Activated naive CD8-positive, alpha-beta T cell (primary cell): ENCODE data around the gene THSD4.

ENCODE experiments used
- H3K27ac Mint-ChIP-seq: one replicate; pipeline ENCODE4 v1.8.0; 2021; ENCODE audit warnings: mixed read lengths
- H3K27me3 Mint-ChIP-seq: one replicate; pipeline ENCODE4 v1.8.0; 2021; ENCODE audit warnings: mixed read lengths
- H3K36me3 Mint-ChIP-seq: one replicate; pipeline ENCODE4 v1.8.0; 2021; ENCODE audit warnings: mixed read lengths
- H3K4me1 Mint-ChIP-seq: one replicate; pipeline ENCODE4 v1.8.0; 2021; ENCODE audit warnings: low read depth, mixed read lengths
- H3K4me3 Mint-ChIP-seq: one replicate; pipeline ENCODE4 v1.8.0; 2021; ENCODE audit warnings: mild to moderate bottlenecking, mixed read lengths
- H3K9me3 Mint-ChIP-seq: one replicate; pipeline ENCODE4 v1.8.0; 2021; ENCODE audit warnings: low read depth, mixed read lengths

THSD4 gene

DNA sequence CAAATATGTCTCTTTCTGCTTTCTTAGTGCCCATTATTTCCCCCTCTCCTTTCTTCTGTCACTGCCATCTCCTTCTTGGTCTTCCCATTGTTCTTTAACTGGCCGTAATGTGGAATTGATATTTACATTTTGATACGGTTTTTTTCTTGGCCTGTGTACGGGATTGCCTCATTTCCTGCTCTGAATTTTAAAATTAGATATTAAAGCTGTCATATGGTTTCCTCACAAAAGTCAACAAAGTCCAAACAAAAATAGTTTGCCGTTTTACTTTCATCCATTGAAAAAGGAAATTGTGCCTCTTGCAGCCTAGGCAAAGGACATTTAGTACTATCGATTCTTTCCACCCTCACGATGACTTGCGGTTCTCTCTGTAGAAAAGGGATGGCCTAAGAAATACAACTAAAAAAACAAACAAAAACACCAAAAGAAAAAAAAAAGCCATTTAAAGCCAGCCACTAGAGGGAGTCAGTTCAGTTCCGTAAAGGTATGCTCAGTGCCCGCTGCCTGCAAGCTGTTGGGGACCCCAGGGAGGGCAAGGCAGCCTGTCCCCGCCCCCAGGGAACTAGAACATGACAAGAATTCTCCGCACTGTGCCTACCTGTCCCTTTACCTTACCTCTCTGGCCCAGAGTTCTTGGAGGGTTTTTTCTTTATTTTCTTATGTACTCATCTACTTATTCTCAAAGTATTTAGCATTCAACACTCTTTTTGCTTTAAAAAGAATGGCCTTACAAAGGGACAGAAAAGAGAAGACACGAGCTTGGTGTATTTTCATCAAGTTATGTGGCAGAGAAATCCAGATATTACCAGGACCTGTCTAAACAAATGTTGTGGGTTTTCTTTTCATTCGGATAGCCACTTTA lies 665.1 kb downstream of the THSD4 start:
- Mint-ChIP-seq H3K4me1 (no peaks in the 10 kb centered on the region), H3K36me3 (no peaks in the 10 kb centered on the region), H3K27ac (no peak overlapping the region), H3K4me3 (no peak overlapping the region), H3K27me3 (peaks cover 4% of the 10 kb centered on the region), H3K9me3 (no peaks in the 10 kb centered on the region)

DNA sequence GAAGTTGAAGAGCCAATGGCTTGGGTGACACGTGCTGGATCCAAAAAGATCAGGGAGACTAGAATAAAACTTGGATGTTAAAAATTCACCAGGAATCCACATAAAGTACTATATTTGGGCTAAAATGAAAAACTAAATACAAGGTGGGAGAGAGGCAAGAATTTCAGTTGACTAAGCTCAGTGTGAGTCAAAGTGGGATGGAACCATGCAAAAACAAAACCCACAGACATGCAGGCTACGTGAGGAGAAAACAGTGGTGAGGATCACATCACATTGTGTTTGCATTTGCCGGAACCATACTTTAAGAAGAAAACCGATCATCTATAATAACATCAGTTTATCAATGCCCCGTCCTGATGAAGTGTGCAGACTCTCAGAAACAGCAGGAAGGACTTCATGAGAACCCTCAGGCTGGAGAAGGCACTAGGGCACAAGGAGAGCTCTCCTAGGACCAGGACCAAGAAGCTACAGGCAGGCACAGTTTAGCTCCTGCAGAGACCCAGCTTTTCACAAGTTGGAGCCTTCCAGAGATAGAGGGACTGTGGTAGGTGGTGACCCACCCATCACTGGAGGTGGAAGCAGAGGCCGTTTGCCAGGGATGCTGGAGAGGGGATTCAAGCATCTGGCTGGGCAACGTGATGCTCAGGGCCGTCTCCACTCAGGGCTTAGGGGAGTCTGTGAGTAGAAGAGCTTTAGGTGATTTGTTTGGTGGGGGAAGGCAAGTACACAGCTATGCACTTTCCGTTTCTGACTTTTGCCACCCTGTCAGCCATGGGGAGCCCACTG lies 666.1 kb downstream of the THSD4 start:
- H3K9me3 Mint-ChIP-seq, result no peaks in the 10 kb centered on the region
- no peak overlapping the region for H3K4me3 Mint-ChIP-seq
- no peaks in the 10 kb centered on the region for H3K36me3 Mint-ChIP-seq
- peaks cover 7% of the 10 kb centered on the region for H3K27me3 Mint-ChIP-seq
- no peak overlapping the region for H3K27ac Mint-ChIP-seq
- no peaks in the 10 kb centered on the region for H3K4me1 Mint-ChIP-seq

DNA sequence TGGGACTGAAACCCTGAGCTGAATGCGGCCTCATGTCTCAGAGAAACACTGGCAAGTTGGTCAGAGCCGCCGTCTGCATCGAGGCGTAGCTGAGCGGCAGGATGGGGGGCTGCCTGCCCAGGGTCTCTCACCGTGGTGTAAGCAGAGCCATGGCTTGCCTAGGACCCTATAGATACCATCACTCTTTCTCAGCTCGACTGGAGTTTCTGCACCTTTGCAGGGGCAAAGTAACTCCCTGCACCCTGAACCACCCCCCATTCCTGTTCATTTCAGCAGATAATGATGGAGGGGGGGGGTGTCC lies 666.6 kb downstream of the THSD4 start:
- Mint-ChIP-seq H3K4me3 (no peak overlapping the region), H3K27me3 (peaks cover 7% of the 10 kb centered on the region), H3K4me1 (no peaks in the 10 kb centered on the region), H3K9me3 (no peaks in the 10 kb centered on the region), H3K36me3 (no peaks in the 10 kb centered on the region), H3K27ac (no peak overlapping the region)

DNA sequence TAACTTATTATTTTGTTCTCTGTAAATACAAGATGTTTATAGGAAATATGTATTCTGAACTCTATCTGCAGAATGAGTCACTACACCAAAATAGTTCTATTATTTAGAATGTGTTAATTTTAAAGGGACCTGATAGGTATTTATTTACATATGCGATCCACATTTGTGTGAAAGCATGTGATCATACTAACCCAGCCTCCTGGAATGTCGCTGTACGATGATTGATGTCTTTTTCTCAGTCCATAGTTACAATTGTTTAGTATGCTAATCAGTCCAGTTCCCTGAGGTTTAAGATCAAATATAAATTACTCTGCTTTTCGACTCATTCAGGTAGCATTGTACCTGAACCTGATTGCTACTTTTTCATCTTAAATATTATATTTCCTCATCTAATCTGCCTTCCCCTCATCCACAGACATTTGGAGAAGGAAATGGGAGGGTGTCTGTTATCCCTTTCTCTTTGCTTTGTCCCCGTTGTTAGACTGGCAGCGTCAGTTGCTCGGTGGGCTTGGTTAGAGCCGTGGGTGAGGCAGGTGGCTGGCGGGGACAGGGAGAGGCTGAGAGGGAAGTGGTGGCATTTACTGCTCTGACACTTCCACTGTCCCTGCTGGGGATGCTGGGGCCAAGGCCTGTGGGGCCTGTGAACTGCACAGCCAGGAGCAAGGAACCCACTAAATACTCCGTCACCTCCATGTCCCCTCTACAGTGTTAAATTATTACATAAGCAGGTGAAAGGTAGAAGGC lies 667.3 kb downstream of the THSD4 start:
- Mint-ChIP-seq H3K4me1 (no peaks in the 10 kb centered on the region), H3K4me3 (no peak overlapping the region), H3K9me3 (no peaks in the 10 kb centered on the region), H3K36me3 (no peaks in the 10 kb centered on the region), H3K27ac (no peak overlapping the region), H3K27me3 (peaks cover 7% of the 10 kb centered on the region)

DNA sequence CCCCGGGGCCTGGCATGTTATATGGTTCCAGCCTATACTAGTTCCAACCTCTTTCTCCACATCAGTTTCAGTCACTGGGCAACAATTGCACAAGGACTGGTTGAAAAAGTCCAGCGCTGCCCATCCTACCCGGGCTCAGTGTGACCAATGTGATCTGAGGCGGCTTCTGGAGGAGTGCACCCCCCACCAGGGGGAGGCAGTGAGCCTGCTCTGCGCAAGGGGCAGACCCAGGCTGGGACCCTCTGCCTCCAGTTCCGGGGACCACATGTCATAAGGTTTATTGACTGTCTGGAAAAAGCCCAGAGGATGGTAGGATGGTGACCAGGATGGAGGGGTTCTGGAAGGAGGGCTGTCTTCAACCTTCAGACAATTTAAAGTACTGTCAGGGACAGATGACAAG lies 669.4 kb downstream of the THSD4 start:
- peaks cover 7% of the 10 kb centered on the region for H3K27me3 Mint-ChIP-seq
- H3K36me3 Mint-ChIP-seq, result no peaks in the 10 kb centered on the region
- H3K27ac Mint-ChIP-seq, result no peak overlapping the region
- no peak overlapping the region for H3K4me3 Mint-ChIP-seq
- no peaks in the 10 kb centered on the region for H3K9me3 Mint-ChIP-seq
- H3K4me1 Mint-ChIP-seq, result no peaks in the 10 kb centered on the region

DNA sequence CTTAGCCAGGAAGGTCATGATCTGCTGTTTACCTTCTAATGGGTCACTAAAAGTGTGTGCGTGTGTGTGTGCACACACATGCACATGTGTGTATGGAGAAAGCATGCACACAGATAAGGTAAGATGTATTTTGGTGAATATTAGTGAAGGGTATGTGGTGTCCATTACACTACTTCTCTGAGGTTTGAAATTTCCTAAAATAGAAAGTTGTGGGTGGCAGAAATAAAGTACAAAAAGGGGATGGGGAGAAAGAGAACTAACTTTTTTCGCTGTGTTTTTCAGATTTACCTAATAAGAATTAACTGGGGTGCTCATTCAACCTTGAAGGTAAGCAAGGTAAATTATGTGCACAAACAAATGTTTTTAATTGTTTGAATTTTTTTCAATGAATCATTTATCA lies 670.7 kb downstream of the THSD4 start:
- Mint-ChIP-seq H3K27ac (no peak overlapping the region), H3K4me3 (no peak overlapping the region), H3K27me3 (peaks cover 7% of the 10 kb centered on the region), H3K9me3 (no peaks in the 10 kb centered on the region), H3K36me3 (no peaks in the 10 kb centered on the region), H3K4me1 (no peaks in the 10 kb centered on the region)

DNA sequence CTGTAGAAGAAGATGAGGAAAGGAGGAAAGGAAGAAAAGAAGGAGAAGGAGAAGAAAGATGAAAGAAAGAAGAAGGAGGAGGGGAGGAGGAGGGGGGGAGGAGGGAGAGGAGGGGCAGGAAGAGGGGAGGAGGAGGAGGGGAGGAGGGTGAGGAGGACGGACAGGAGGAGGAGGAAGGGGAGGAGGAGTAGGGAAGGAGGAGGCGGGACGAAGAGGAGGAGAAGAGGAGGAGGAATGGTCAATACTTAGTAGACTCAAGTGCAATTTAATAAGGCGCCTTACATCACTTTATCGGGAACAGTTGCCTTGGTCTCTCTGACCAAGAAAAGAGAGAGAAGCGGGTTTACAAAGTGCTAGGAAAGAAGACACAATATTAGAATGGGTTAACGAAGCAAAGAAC lies 671.4 kb downstream of the THSD4 start:
- Mint-ChIP-seq H3K27ac (no peak overlapping the region), H3K27me3 (peaks cover 4% of the 10 kb centered on the region), H3K4me3 (no peak overlapping the region), H3K4me1 (no peaks in the 10 kb centered on the region), H3K36me3 (no peaks in the 10 kb centered on the region), H3K9me3 (no peaks in the 10 kb centered on the region)

DNA sequence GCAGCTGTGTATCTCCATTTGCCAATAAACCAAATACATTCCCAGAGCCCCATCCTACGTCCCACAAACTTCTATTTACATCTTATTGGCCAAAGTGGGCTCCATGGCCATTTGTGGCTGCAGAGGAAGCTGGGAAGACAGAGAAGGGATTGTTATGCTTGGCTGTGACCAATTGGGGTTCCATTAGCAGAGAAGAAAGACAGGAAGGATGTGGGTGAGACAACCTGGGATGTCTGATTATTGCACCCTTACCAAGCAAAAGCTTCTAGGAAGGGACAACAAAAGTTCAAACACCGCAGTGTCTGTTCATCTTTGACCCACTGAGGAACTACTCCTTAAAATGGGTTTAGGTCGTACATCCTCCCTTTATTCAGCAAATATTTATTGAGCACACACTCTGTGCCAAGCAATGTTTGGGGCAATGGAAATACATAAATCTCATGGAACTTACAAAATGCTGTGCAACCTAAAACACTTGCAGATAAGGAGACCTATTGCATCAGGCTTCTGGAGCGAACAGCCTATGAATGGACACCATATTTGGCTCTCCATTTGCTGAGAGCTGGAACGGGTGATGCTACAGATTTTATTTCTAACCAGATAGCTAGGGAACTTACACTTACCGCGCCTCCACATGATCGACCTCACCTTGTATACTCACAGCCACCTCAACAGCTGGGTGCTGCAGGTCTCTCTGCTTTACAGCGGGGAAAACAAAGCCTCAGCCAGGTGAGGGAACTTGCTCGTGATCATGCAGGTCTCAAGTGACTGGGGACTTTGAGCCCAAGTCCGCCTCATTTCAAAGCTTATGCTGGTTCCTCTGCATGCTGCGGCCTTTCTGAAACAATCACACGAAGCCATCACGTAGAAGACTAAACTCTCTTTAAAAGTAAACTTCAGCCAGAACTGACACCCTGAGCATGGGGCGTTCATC lies 673.6 kb downstream of the THSD4 start:
- Mint-ChIP-seq H3K4me3 (no peak overlapping the region), H3K27ac (no peak overlapping the region), H3K9me3 (no peaks in the 10 kb centered on the region), H3K4me1 (no peaks in the 10 kb centered on the region), H3K27me3 (peaks cover 4% of the 10 kb centered on the region), H3K36me3 (no peaks in the 10 kb centered on the region)

DNA sequence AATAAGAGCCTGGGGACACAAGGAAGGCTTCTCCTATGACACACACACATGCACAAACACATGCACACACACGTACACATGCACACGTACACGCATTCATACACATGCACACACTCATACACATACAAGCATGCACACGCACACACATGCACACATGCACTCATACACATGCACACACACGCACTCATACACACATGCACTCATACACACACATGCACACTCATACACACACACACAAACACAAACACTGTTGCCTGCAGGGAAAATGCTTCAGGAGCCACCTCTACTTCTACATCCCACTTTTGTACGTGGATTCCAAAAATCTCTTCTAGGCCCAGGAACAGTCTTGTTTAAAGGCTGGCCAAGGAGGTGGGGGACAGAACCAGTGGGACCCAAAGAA lies 674.3 kb downstream of the THSD4 start:
- H3K27me3 Mint-ChIP-seq, result peaks cover 4% of the 10 kb centered on the region
- no peaks in the 10 kb centered on the region for H3K9me3 Mint-ChIP-seq
- no peak overlapping the region for H3K27ac Mint-ChIP-seq
- no peak overlapping the region for H3K4me3 Mint-ChIP-seq
- H3K36me3 Mint-ChIP-seq, result no peaks in the 10 kb centered on the region
- H3K4me1 Mint-ChIP-seq, result no peaks in the 10 kb centered on the region

DNA sequence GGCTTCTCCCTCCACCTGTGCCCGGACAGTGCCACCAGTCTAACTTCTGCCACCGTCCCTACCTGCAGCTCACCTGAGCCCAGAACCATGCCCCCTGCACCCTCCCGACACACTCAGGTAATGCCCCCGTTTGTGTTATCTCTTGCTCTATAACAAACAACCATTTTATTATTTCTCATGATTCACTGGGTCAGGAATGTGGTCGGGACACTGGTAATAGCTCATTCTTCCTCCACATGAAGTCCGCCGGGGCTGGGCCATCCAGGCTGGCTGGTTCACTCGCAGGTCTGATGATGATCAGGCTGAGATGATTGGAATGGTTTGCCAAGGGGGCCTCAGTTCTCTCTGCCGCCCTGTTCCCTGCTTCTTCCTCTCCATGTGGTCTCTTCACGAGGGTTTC lies 674.8 kb downstream of the THSD4 start:
- Mint-ChIP-seq H3K4me3 (no peak overlapping the region), H3K36me3 (no peaks in the 10 kb centered on the region), H3K4me1 (no peaks in the 10 kb centered on the region), H3K27me3 (peaks cover 4% of the 10 kb centered on the region), H3K27ac (no peak overlapping the region), H3K9me3 (no peaks in the 10 kb centered on the region)

DNA sequence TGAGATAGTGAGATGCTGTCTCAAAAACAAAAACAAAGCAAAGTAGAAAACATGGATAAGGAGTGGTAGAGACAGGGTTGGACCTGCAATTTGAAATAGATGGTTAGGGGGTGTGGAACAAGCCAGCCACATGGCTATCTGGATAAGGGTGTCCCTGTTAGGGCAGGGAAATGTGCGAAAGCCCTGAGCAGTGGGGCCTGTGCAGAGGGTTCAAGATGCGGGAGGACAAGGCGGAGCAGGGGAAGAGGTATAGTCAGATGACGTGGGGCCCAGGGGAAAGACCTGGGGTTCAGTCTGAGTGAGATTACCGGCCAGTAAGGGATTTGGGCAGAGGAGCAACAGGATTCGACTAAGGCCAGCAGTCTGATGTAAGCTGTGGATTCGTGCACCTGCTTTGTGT lies 676.7 kb downstream of the THSD4 start:
- peaks cover 2% of the 10 kb centered on the region for H3K27me3 Mint-ChIP-seq
- no peaks in the 10 kb centered on the region for H3K9me3 Mint-ChIP-seq
- no peaks in the 10 kb centered on the region for H3K36me3 Mint-ChIP-seq
- no peak overlapping the region for H3K27ac Mint-ChIP-seq
- no peaks in the 10 kb centered on the region for H3K4me1 Mint-ChIP-seq
- no peak overlapping the region for H3K4me3 Mint-ChIP-seq

DNA sequence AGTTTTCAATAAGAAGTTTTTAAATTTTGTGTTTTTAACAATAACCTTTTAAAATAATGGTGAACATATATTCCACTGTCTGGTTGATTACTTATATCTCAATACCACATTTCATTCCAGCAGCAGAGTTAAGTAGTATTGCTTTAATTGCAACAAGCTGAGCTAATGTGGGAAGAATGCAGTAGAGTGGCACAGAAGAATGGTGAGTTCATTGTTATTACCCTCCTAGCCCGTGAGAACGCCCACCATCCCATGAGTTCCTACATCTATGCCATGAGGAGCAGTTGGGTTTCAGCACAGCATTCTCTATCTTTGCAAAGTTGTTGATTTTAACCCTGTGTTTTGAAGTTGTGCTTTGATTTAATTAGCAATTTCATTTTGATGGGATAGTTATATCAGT lies 677.2 kb downstream of the THSD4 start:
- peaks cover 2% of the 10 kb centered on the region for H3K27me3 Mint-ChIP-seq
- no peaks in the 10 kb centered on the region for H3K36me3 Mint-ChIP-seq
- H3K9me3 Mint-ChIP-seq, result no peaks in the 10 kb centered on the region
- H3K4me3 Mint-ChIP-seq, result no peak overlapping the region
- no peaks in the 10 kb centered on the region for H3K4me1 Mint-ChIP-seq
- H3K27ac Mint-ChIP-seq, result no peak overlapping the region

DNA sequence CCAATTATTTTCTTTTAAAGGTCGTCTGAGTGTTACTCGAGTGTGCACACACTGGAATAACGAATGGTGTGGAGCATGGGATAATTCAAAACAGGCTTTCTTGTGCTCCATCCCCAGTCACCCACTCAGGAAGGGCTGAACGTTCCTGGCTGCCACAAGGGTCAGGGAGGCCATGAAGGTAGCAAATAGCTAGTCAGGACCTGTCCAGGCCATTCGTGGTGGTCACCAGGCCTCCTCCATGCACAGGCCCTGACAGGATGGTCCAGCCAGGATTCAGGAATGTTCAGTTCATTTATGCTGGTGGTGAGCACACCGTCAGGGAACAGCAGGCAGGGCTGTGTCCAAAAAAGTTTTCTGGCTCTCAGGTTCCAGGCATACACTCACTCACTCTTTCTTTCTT lies 683.4 kb downstream of the THSD4 start:
- no peak overlapping the region for H3K27ac Mint-ChIP-seq
- no peak overlapping the region for H3K4me3 Mint-ChIP-seq
- no peaks in the 10 kb centered on the region for H3K9me3 Mint-ChIP-seq
- no peaks in the 10 kb centered on the region for H3K4me1 Mint-ChIP-seq
- peaks cover 12% of the 10 kb centered on the region for H3K27me3 Mint-ChIP-seq
- H3K36me3 Mint-ChIP-seq, result no peaks in the 10 kb centered on the region

DNA sequence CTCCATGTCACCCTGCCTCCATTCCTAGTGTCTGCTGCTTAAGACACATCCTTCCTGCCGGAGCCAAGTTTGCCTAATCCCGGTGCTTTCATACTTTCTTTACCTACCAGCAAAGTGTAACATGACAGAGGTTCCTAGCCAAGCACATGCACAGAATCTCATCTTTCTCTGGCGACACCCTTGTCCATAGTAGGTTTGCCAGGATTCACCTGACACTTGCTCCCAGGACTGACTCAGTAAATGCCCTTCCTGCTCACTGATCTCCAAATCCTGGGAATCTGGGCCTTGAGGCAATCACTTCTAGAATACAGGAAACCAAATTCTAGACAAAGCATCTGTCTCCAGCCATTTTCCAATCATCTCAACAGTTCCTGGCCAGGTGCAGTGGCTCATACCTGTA lies 684.9 kb downstream of the THSD4 start:
- Mint-ChIP-seq H3K4me1 (no peaks in the 10 kb centered on the region), H3K9me3 (no peaks in the 10 kb centered on the region), H3K4me3 (no peak overlapping the region), H3K27ac (no peak overlapping the region), H3K27me3 (peaks cover 12% of the 10 kb centered on the region), H3K36me3 (no peaks in the 10 kb centered on the region)
